ENCODE measurements around the gene GRID2IP. TPM values are rescaled to one million over a fixed set of nuclear protein-coding genes. Genes with fewer than 3 reads are reported as not detected.

The GRID2IP gene
- total RNA-seq, 1 donor from 2014 or later = not detected

DNA sequence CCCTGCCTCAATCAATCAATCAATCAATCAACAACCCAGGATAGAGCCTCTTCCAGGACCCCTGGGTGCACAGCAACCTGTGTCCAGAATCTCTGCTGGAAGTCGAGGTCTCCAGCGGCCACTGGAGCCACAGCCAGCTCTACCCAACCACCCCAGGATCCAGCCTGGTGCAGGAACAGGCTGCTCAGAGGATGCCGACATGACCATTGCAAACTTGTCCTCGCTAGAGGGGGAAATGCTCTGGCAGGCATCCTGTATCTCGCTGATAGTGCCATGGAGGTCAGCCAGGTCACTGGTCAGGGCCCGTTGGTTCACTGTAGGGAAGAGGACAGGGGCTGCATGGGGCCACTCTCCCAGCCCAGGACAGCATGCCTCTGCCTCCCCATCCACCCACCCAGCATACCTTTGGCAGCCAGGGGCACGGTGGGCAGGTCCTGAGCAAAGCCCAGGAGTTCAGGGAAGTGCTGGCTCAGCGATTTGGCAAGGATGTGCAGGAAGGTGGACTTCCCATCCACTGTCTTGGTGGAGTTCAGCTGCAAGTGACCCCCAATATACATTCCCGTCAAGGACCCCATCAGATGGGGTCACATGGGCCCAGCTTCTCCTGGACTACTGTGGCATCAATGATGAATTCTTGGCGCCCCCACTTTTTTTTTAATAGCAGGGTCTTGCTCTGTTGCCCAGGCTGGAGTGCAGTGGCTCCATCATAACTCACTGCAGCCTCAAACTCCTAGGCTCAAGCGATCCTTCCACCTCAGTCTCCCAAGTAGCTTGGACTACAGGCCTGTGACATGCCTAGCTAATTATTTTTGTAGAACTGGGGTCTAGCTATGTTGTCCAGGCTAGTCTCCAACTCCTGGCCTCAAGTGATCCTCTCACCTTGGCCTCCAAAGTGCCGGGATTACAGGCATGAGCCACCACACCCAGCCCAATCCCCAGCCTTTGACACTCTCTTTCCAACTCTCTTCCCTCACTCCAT, 49.4 kb downstream of the GRID2IP start:
- intact Hi-C loops (cut with micrococcal nuclease) = no loop called here
- no peak for TF ChIP-seq CTCF (IDR thresholded peaks at IDR 0.05; ENCODE audit: borderline replicate concordance)
- no peaks in the 10 kb centered on the region for H3K27me3 ChIP-seq (ENCODE audit: low read depth)
- H3K4me1 ChIP-seq = peaks cover 20% of the 10 kb centered on the region
- DNase-seq = no peak
- no peaks in the 10 kb centered on the region for H3K36me3 ChIP-seq
- H3K27ac ChIP-seq (replicated peaks) = no peak overlapping the region
- H3K4me3 ChIP-seq = no peak overlapping the region
- H3K9me3 ChIP-seq (replicated peaks) = no peaks in the 10 kb centered on the region

GRCh38 chr7:6500691-6501090, 50.6 kb downstream of the GRID2IP start:
- H3K4me3 ChIP-seq = no peak overlapping the region
- H3K9me3 ChIP-seq (replicated peaks) = no peaks in the 10 kb centered on the region
- H3K4me1 ChIP-seq = peaks cover 20% of the 10 kb centered on the region
- intact Hi-C loops (cut with micrococcal nuclease) = no loop called here
- TF ChIP-seq CTCF (IDR thresholded peaks at IDR 0.05; ENCODE audit: borderline replicate concordance) = no peak
- DNase-seq = no peak
- H3K27me3 ChIP-seq (ENCODE audit: low read depth) = no peaks in the 10 kb centered on the region
- no peak overlapping the region for H3K27ac ChIP-seq (replicated peaks)
- H3K36me3 ChIP-seq = no peaks in the 10 kb centered on the region

DNA sequence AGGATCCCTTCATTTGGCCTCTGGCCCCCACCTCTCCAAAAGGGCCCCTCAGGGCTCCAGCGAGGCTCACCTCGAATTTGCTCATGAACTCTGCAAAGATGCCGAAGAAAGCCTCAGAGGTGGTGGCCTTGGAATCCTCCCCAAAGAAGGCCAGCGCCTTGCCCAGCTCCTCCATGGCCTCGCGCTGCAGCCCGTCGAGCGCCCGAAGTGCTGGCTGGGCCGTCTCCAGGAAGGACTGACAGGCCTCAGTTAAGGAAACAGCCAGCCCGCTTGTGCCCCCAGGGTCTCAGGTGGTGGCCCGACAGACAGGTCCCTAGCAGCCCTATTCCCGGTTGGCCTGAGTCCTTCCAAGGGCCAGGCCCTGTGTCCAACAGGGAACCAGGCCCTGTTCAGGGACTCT, 53.3 kb downstream of the GRID2IP start:
- no peak for TF ChIP-seq CTCF (IDR thresholded peaks at IDR 0.05; ENCODE audit: borderline replicate concordance)

GRCh38 chr7:6497637-6497905, 53.7 kb downstream of the GRID2IP start:
- no peak for TF ChIP-seq CTCF (IDR thresholded peaks at IDR 0.05; ENCODE audit: borderline replicate concordance)
- intact Hi-C loops (cut with micrococcal nuclease) = no loop called here

More for the DNA sequence above, 53.3 kb downstream of the GRID2IP start:
- Histone ChIP-seq H3K27ac (replicated peaks) (no peak overlapping the region), H3K4me3 (no peak overlapping the region), H3K36me3 (no peaks in the 10 kb centered on the region), H3K9me3 (replicated peaks) (no peaks in the 10 kb centered on the region), H3K27me3 (ENCODE audit: low read depth) (no peaks in the 10 kb centered on the region), H3K4me1 (peaks cover 1% of the 10 kb centered on the region)
- no peak for DNase-seq
- intact Hi-C loops (cut with micrococcal nuclease) = no loop called here

DNA sequence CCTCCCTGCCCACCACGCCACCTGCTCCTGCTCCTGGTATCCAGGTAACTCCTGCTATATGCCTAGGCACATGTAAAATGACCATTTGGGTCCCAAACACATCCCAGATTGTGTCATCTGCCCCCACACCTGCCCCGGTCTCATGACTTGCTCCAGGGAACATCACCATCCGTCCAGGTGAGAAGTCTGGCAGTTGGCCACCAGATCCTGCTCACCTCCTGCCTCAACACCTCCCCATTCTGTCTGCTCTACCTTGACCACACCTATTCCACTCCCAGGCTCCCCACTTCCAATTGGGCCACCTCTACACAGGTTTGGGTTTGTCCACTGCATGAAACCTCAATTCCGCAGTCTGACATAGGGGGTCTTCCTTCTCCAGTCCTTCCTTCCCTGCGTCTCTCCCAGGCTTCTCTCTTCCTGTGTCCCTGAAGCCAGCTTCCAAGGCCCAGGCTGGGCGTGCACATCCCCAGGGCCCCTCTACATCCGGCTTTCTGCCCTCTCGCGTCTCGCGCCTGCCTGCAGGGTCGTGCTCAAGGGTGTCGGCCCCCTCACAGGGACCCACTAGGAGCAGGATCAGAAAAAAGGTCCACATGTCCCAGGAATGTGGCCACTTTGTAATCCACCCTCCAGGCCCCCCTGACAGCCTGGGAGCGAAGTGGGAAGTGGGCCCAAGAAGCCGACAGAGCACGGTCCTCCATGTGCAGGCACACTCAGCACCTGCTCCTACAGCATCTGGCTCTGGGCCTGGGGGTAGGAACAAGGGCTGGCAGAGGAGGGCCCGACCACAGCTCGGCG, 54.2 kb downstream of the GRID2IP start:
- no peak overlapping the region for H3K4me3 ChIP-seq
- H3K4me1 ChIP-seq = no peaks in the 10 kb centered on the region
- no peak overlapping the region for H3K27ac ChIP-seq (replicated peaks)
- no peak for DNase-seq
- no peaks in the 10 kb centered on the region for H3K36me3 ChIP-seq
- no peaks in the 10 kb centered on the region for H3K9me3 ChIP-seq (replicated peaks)
- TF ChIP-seq CTCF (IDR thresholded peaks at IDR 0.05; ENCODE audit: borderline replicate concordance) = no peak
- intact Hi-C loops (cut with micrococcal nuclease) = no loop called here
- no peaks in the 10 kb centered on the region for H3K27me3 ChIP-seq (ENCODE audit: low read depth)

More at GRCh38 chr7:6497637-6497905, 53.7 kb downstream of the GRID2IP start:
- H3K9me3 ChIP-seq (replicated peaks) = no peaks in the 10 kb centered on the region
- DNase-seq = no peak
- H3K4me1 ChIP-seq = no peaks in the 10 kb centered on the region
- no peak overlapping the region for H3K4me3 ChIP-seq
- H3K36me3 ChIP-seq = no peaks in the 10 kb centered on the region
- H3K27ac ChIP-seq (replicated peaks) = no peak overlapping the region
- no peaks in the 10 kb centered on the region for H3K27me3 ChIP-seq (ENCODE audit: low read depth)

Measured in left ventricle myocardium inferior (tissue), 1 donor.